Measurements from ENCODE around the gene ATMIN.
A peak's percentile ranks its signal among the peaks of the same experiment; 100 is the strongest.

ATMIN gene

GRCh38 chr16:81008505-81008789 lies 27.2 kb upstream of the ATMIN start:
- Mint-ChIP-seq H3K27ac (no peak overlapping the region), H3K4me1 (peaks cover 39% of the 10 kb centered on the region), H3K27me3 (ENCODE audit: low read depth, poor library complexity) (no peaks in the 10 kb centered on the region)

GRCh38 chr16:81012974-81013373 lies 22.7 kb upstream of the ATMIN start:
- peaks cover 9% of the 10 kb centered on the region for H3K4me1 Mint-ChIP-seq
- no peak for DNase-seq
- peaks cover 56% of the 10 kb centered on the region for H3K36me3 Mint-ChIP-seq (ENCODE audit: low read depth)
- no peak for TF ChIP-seq CTCF (IDR thresholded peaks at IDR 0.05)
- H3K27ac Mint-ChIP-seq, result peak overlapping the region; percentile 8
- H3K4me3 Mint-ChIP-seq, result no peak overlapping the region
- H3K27me3 Mint-ChIP-seq (ENCODE audit: low read depth, poor library complexity), result no peaks in the 10 kb centered on the region
- H3K9me3 Mint-ChIP-seq, result no peaks in the 10 kb centered on the region

More at GRCh38 chr16:81008505-81008789, 27.2 kb upstream of the ATMIN start:
- peak overlapping the region; percentile 97 for H3K4me3 Mint-ChIP-seq
- no peak for DNase-seq
- no peak for TF ChIP-seq CTCF (IDR thresholded peaks at IDR 0.05)
- H3K9me3 Mint-ChIP-seq, result no peaks in the 10 kb centered on the region
- H3K36me3 Mint-ChIP-seq (ENCODE audit: low read depth), result peaks cover 22% of the 10 kb centered on the region

- Mint-ChIP-seq H3K4me3 (no peak overlapping the region), H3K27ac (no peak overlapping the region), H3K27me3 (ENCODE audit: low read depth, poor library complexity) (no peaks in the 10 kb centered on the region), H3K9me3 (no peaks in the 10 kb centered on the region), H3K36me3 (ENCODE audit: low read depth) (peaks cover 69% of the 10 kb centered on the region), H3K4me1 (no peaks in the 10 kb centered on the region)
- no peak for DNase-seq
- no peak for TF ChIP-seq CTCF (IDR thresholded peaks at IDR 0.05)
Measured at GRCh38 chr16:81014672-81015071, 21.0 kb upstream of the ATMIN start.

- TF ChIP-seq CTCF (IDR thresholded peaks at IDR 0.05), result no peak
- DNase-seq, result no peak
- Mint-ChIP-seq H3K36me3 (ENCODE audit: low read depth) (peaks cover 65% of the 10 kb centered on the region), H3K4me1 (no peaks in the 10 kb centered on the region), H3K27me3 (ENCODE audit: low read depth, poor library complexity) (no peaks in the 10 kb centered on the region), H3K9me3 (no peaks in the 10 kb centered on the region), H3K4me3 (no peak overlapping the region), H3K27ac (no peak overlapping the region)
Measured at GRCh38 chr16:81018496-81018895, 17.1 kb upstream of the ATMIN start.

- Mint-ChIP-seq H3K27me3 (ENCODE audit: low read depth, poor library complexity) (no peaks in the 10 kb centered on the region), H3K27ac (no peak overlapping the region), H3K36me3 (ENCODE audit: low read depth) (peaks cover 48% of the 10 kb centered on the region), H3K4me1 (no peaks in the 10 kb centered on the region), H3K9me3 (no peaks in the 10 kb centered on the region), H3K4me3 (no peak overlapping the region)
- DNase-seq, result no peak
- no peak for TF ChIP-seq CTCF (IDR thresholded peaks at IDR 0.05)
Measured at GRCh38 chr16:81026429-81026828, 9.2 kb upstream of the ATMIN start.

GRCh38 chr16:81029930-81030604 lies 5.6 kb upstream of the ATMIN start:
- Mint-ChIP-seq H3K36me3 (ENCODE audit: low read depth) (peaks cover 49% of the 10 kb centered on the region), H3K9me3 (peaks cover 6% of the 10 kb centered on the region), H3K27ac (no peak overlapping the region), H3K27me3 (ENCODE audit: low read depth, poor library complexity) (no peaks in the 10 kb centered on the region), H3K4me3 (no peak overlapping the region), H3K4me1 (no peaks in the 10 kb centered on the region)
- TF ChIP-seq CTCF (IDR thresholded peaks at IDR 0.05), result no peak
- no peak for DNase-seq

Data from nephron progenitor cell (in vitro differentiated cells).